SKM-1 treated with dmso at 0.1 percent for 144 hours (cell line): ENCODE results near the gene MCRS1.

Experiments
- DNase-seq: peaks from one replicate; lab custom pipeline; 2025; ENCODE audit not compliant: unreplicated experiment; lab: John Stamatoyannopoulos, UW

Gene MCRS1

DNA sequence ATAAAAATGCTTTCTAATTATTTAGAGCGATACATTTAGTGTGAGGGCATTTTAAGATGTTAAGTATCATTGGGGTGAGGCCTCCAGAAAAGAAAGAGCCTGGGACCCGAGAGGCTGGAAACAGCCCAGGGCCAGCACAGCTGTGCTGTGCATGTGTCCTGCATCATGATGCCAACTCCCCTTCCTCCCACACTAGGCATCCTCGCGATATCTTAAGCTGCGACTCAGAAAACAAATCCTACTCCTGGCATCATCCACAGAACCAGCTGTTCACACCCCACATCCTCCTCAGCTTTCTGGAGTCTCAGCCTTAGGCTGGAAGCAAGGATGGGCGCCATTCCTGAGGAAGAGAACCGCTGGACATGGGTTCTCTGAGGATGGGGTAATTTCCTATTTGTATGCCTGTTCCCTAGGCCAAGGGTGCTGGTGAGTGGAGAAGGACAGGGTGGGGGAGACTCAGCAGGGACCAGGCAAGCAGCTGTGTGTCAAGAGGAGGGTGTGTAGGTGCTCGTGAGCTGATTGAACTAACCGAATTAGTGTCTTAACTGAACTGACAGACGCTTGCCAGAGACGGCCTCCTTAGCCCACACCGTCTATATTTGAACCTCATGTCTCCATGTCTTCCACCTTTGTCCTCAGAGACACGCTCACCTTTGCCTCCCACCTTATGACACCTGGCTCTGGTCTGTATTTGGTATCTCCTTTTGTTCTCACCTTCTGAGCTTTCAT, 15.6 kb upstream of the MCRS1 start:
- DNase-seq = no peak

DNA sequence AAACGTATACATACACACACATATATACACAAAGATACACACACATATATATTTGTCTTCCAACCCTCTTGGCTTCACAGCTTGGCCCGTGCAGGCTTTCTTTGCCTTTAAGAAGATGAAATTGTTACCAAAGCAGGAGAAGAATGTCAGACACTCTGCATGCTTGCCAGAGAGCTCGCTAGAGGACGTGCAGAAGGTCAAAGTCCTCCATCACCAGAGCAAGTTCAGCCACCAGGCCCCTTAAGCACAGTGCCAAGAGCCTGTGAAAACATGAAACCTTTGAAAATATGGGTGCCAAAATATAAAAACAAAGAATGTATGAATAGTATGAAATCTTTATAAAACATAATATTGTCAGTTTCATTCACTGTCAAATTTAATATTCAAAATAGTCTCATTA, 14.9 kb upstream of the MCRS1 start:
- no peak for DNase-seq

DNA sequence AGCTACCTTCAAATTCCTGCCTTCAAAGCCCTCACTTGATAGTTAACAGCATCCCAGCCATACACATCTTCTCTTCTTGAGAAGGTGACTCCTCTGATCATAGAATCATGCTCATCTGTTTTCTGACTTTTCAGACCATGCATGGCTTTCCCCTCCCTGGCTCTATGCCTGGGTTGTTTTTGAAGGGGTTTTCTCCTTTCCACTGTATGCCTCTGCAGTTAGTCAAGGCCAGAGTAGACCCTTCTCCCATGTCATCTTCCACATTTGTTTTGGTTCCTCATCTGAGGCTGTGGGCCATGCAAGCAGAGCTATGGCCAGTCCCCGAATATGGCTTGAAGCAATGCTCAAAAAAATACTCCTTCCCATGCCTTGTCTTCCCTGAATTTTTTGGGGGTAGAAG, 14.3 kb upstream of the MCRS1 start:
- no peak for DNase-seq

DNA sequence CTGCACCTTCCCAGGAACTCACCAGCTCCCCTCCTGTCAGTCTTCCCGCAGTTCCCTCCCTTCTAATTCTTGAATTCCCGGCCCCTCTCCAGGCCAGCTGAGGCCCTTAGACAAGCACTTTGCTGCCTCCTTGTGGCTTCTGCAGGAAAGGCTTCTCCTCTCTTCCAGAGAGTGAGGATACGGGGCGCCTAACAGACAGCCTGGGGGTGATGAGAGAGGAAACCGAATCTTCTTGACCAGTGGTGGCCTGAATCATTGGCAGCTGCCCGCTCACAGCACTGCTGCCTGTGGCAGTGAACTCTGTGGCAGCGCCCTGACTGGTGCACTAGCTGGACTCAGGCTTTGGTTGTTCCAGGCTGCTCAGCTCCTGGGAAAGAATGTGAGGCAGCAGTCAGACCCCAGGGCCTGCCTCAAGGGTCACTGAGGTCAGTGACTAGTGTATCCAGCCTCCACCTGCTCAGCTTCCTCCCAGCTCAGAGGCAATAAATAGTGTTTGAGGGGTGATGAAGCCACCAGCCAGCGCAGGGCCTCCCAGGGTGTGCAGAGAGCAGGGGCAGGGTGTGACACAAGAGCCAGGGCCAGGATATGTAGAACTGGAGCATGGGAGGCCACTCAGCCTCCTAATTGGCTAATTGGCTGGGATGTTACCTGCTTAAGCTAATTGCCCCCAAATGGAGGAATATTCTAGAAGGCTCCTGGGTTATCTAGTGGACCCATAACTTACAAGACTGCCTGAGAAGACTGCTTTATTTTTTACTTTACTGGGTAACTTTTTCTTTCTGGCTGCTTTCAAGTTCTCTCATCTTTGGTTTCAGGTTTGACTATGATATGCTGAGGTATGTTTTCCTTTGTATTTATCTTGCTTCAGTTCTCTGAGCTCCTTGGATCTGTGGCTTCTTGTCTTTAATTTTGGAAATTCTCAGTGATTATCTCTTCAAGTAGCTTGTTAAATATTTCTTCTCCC, 12.9 kb upstream of the MCRS1 start:
- no peak for DNase-seq

DNA sequence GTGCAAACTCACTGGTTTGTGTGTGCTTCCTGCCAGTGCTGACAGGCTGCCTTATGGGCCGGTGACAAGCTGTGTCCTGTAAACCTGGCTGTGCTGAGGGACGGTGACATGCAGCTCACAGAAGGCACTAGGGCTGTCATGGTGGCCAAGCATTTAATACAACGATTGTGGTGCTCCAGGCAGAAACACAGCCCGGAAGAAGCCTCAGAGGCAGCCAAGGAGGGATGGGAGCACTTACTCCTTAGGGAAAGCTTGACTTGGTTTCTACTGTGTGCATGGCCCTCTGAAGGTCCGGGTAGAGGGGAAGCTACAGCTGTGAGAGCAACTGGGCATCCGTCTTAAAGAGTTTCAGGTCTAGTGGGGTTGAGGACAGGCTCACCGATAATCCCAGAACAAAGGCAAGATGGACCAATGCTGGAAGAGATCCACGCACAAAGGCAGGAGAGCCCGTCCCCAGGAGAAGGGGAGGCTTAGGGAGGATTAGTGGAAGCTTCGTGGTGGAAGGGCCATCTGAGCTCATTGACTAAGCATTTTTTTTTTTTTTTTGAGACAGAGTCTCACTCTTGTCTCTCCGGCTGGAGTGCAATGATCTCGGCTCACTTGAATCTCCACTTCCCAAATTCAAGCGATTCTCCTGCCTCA, 10.7 kb upstream of the MCRS1 start:
- DNase-seq = no peak

DNA sequence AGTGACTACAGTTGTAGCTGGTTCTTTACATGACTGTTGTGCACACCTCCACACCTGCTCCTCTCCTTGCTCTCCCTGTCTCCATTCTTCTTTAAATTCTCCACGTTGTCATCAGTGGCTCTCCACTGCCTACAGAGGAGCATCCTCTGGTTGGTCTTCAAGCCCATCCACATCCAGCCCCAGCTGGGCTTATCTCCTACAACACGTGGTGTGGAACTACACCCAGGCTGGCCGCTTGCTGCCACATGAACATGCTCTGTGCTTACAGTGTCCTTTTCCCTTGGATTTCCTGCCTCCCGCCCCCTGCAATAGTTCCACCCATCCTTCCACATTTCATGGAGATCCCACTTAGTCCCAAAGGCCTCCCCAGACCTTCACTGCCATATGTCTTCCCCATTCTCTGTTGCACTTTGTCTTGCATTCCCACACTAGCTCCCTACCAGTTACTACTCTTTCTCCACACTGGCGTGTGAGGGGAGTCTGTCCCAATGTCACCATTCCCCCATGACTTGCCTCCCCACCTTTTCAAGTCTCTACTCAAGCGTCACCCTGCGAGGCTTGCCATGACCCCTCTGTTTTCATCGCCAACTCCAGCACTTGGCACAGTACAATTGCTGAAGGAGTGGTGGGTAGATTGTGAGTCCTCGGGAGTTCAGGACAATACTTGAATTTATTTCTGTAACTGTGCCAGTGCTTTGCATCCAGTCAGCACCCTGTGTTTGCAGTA, 9.8 kb upstream of the MCRS1 start:
- no peak for DNase-seq

DNA sequence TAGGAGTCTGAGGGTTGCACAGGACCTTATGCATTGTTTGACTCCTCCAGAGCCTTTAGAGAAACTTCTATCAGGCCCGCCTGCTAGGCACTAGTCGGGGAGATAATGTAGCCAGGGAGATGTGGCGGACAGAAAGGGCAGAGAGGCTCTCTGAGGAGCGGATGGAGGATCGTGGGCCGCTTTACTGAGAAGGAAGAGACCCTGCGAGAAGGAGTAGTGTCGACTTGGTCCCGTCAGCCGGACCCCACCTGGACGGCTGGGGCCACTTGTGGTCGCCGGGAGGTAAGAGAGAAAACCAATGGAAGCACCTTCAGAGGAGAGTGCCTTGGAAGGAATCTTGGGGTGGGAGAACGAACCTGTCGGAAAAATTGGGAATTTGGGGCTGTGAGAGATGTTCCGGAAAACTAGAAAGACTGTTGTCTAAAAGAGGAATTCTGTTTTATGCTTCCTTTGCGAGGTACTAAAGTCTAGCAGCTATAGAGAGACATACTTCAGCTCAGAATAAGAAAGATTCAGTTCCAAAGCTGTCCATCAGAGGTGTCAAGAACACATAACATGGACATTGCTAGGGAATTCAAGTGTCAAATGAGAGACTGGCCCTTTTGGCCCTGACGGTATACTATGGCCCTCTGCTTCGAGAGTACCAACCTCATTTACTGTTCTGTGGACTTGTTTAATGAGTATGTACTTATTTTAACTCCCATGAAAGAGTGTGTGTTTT, 660 bp upstream of the MCRS1 start:
- DNase-seq = no peak

DNA sequence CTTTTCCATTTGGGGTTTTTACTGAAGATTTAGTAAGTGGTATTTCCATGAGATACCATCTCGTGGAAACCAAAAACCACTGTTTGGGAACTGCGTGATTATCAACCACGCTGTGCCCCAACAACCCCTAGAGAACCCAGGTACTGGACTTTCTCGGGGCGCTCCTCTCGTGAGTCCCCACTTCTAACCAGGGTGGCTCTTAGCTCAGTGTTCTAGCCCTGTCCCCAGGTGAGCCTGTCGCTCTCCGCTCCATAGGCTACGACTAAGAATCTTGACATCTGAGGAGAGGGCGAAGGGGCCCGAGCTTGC, 686 bp downstream of the MCRS1 start:
- no peak for DNase-seq

DNA sequence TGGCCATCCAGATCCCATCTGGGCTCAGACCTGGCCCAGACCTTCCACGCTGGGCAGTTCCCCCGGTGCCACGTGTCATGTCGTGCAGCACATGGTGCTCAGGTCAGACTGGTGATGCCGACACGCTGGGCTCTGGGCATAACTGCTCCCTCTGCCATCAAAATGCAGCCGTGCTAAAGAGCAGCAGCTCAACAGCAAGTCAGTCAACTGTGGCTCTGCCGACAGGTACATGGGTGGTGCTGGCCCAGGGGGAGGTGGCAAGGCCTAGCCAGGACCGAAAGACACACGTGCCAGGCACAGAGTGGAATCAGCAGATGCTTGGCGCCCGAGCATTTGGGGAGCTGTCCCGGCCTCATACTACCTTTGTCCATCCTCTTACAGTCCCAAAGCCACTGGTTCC, 1.6 kb downstream of the MCRS1 start:
- no peak for DNase-seq

DNA sequence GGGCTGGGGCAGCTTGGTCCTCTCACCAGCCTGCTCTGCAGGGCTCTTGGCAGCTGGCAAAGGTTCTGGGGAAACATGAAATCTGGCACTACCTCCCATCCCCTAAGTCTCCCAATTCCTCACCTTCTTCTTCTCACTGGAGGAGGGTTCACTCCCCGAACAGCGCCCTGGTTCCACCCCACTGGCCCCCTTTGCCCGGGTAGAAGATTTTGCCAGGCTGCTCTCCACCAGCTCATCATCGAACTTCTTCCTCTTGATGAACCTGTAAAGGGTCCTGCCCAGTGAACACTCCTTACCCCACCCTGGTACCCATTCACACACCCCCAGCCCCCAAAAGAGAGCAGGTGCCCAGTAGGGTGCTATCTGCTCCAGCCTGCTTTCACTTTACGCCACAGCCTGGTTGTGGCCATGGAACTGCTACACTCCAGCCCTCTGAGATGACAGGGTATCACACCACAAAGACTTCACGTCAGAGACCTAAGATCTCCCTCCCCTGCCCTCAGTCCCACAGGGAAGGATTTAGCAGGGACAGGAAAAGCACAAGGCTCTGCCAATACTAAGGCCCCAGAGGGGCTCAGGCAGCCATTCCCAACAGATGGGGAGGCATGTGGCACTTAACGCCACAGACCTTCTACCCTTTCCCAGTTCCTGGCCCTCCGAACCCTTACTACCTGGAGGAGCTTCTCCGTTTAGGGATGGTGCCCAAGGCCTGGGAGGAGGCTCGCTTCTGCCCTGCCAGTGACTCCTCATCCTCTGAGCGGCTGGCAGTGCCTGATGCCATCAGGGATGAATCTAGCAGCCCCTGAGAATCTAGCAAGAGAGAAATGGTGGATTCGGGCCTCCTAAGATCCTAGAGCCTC, 2.3 kb downstream of the MCRS1 start:
- DNase-seq = no peak

DNA sequence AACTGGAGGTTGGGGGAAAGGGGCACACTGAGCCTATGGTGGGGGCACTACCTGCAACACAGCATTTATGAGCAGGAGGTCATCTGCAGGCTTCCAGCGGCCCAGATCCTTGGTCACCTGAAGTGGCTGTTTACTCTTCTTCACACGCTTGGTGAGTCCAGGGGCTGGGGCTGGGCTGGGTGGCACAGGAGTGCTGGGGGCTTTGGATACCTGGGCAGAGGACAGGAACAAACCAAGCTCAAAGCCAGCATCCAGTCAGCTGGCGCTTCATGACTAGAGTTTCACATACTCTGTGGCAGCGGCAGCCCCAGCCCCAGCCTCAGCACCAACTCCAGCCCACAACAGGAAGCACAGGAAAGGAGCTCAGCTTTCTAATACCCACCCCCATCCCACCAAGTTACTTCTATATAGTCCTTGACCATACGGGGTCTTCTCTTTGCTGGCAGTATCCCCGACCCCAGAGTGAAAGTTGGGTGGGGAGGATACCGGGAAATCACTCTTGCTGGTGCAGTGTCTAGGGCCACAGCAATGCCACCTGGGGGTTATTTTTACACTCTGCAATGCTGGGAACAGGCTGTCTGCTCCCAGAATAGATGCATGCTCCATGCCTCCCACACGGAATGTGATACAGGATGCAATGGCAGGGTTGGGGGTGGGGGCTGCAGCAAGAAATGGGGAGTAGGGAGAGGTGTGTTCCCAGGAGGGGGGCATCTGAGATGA, 3.1 kb downstream of the MCRS1 start:
- no peak for DNase-seq

DNA sequence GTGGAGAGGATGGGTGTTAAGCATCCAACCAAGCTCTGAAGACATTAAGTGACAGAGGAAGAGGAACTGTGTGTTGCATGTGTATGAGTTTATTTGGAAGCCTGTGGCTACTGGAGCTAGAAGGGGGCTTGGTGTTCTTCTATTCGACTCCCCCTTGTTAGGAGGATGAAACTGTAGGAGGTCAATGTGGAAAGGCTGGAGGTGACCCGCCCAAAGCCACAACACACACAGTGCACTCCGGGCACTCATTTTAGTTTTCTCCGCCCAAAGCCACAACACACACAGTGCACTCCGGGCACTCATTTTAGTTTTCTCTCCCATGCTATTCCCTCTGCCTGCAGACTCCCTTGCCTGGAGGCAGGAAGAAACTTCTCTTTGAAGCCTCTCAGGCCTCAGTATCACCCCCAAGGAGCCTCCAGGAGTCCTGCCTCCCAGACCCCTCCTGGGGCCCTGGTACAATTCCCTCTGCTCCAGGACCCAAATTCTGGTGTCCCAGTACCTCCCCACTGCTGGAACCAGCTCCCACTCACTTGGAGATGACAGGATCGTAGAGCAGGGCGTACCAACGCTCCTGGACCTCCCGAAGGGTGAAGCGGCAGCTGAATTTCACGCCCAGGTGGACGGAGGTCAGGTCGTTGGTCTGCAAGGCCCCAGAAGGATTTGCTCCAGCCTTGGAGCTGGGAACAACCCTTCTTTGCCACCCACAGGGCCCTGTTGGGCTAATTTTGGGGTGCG, 3.8 kb downstream of the MCRS1 start:
- no peak for DNase-seq

DNA sequence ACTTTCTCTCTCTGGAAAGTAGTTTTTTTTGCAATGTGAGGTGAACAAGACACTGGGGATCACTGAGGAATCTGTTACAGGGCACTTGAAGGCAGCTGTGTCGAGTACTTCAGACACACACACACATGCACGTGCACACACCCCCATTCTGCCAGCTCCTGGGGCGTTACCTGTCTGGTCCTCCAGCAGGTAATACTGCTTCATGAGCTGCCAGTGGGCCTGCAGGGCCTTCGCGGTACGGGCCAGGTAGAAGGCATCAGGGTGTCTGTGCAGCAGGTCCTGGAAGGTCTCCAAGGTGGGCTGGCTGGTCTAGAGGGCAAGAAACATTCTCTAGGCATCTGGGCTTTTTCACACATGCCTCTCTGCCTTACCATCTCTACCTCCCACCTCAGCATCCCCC, 5.1 kb downstream of the MCRS1 start:
- DNase-seq = no peak

DNA sequence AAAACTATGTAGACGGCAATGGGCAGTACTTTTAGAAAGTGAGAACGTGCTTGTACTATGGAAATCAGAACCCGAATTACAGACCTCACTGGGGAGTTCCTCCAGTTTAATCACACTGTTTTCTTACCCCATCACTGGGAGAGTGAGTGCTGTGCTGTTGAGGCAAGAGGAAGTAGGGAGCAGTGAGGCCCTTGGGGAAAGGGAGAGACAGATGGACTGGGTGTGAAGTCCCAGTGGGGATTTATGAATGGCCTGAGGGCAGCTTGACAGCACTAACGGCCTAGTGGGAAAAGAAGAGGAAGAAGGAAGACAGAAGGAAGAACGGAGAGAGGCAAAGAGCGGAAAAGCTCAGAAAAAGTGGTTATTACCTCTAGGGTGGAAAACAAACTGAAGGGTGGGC, 5.7 kb downstream of the MCRS1 start:
- no peak for DNase-seq

DNA sequence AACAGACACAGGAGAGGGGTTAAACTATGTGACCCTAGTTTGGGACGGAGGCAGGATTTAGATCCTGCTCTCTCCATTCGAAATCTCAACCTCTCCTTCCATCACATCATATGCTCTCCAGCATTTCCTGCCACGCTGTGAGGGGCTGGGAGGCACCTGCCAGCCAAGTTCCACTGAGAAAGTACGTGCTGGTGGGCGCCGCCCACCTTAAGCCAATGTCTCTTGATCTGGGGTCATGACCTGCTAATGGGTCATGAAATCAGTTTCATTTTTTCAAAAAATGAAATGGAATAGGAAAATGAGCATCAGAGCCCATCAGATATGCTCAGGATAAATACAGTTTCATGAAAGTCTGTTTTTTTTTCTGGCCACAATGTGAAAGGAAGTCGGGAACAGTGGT, 7.2 kb downstream of the MCRS1 start:
- no peak for DNase-seq

DNA sequence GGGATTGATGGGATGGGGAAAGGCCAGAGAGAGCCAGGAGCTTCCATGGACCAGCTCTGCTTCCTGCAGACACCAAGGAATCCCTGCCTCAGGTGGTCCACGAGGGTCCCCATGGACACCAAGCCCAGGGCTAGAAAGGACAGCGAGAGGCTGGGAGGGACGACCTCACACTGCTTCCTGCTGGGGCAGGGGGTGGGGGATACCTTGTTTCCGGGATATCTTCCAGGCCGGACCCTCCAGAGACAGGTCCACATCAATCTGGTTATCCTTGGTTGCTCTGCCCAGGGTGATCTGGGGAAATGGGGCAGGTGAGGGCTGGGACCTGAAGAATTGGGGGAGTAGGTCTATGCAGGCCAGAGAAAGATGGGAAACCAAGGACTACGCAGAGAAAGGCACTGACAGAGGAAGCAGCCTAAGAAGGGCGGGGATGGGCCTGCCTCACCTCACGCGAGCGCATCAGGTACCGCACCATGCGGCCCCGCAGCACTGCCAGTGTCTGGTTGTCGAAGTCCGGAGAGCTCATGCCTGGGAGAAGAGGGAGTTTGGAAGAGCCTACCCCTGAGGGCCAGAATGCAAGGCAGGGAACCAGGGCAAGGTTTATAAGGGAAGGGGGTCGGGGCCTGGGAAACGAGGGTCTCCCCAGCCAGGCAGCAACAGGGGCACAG, 8.8 kb downstream of the MCRS1 start:
- DNase-seq = no peak

DNA sequence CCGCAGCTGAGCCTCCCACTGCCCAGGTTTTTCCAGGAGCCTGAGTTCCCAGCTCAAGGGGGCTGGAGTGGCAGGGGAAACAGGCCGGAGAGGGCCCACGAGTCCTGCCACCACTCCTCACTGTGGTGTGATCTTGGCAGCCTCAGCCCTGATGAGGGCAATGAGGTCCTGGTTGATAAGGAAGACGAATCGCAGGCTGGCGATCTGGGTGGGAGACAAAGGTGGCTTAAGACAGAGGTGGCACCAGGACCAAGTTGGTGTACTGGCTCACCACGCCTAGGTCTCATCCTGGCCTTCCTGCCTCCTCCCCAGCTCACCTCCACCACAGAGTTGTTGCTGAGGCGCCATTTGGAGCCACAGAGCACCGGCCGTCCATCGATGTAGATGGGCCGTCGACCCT, 9.4 kb downstream of the MCRS1 start:
- DNase-seq = no peak

DNA sequence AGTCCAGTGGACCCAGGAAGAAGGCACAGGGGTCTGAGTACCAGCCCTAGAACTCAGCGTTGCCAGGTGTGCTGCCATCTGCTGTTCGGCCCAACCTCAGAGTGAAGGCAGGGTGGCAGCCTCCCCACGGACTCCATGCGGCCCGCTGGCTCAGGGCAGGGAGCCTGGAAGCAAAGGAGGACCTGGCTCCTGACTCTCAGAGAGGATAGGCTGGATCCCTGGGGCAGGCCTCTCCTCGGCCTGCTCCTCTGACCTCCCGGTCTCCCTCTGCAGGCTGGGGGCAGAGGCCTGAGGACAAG, 10.1 kb downstream of the MCRS1 start:
- no peak for DNase-seq
